GM12878 (cell line): Measurements from ENCODE around the gene EDEM2. TPM values are rescaled to one million over a fixed set of nuclear protein-coding genes. Genes with fewer than 3 reads are reported as not detected.

ENCODE experiments used
- ATAC-seq: fragments of 200-7000 bp; cut with Tn5 transposase; 3 replicates; pipeline ENCODE4 v1.9.1; 2020; ENCODE audit warnings: mild to moderate bottlenecking, moderate library complexity
- BruUV-seq: library from RNA; stranded (reverse); fragments of 400-500 nt; replicated peaks from 2 replicates; lab custom pipeline; 2021; lab: Mats Ljungman, UMichigan
- CTCF ChIA-PET: fragments of 300-600 bp; sonication (Branson Sonifier 250); formaldehyde crosslinking; extraction: SDS; loops from one replicate; lab custom pipeline; 2021; ENCODE audit warnings: inconsistent platforms; lab: Yijun Ruan, JAX
- POLR2A ChIA-PET: fragments of 350-600 bp; formaldehyde crosslinking; extraction: SDS; loops from one replicate; lab custom pipeline; 2021; ENCODE audit warnings: inconsistent platforms; lab: Charles Lee
- RAD21 ChIA-PET: fragments of 300-600 bp; sonication (Branson Sonifier 250); formaldehyde crosslinking; loops from one replicate; lab custom pipeline; 2023; ENCODE audit warnings: antibody characterized with exemption; ENCODE audit not compliant: unreplicated experiment; lab: Charles Lee
- SMC1A ChIA-PET: fragments of 300-600 bp; sonication (Branson Sonifier 250); formaldehyde crosslinking; loops from one replicate; lab custom pipeline; 2023; ENCODE audit not compliant: unreplicated experiment, uncharacterized antibody; lab: Charles Lee
- DNase-seq: peaks from one replicate; pipeline ENCODE4 v3.0.0-alpha.2; 2011; ENCODE audit warnings: low read depth, low spot score
- FAIRE-seq: peaks from 3 replicates; lab custom pipeline; 2011; peaks lifted over from hg19 to GRCh38; lab: Jason Lieb, UNC
- H2AFZ ChIP-seq: 2 replicates; pipeline ENCODE4 v1.6.0; 2011; ENCODE audit warnings: low read depth, low read length, control low read depth; ENCODE audit not compliant: control insufficient read depth
- H3K27ac ChIP-seq: 2 replicates; pipeline ENCODE4 v1.5.1; 2011; ENCODE audit warnings: control low read depth; ENCODE audit not compliant: control insufficient read depth, insufficient read depth
- H3K27me3 ChIP-seq, 2 experiments: replicated peaks in 1 of 2; 2 replicates each; pipeline versions ENCODE4 v1.6.0 to v1.6.1; 2011; ENCODE audit warnings: low read length in 1 of 2; ENCODE audit not compliant: control insufficient read depth in 2 of 2, insufficient read depth in 2 of 2
- H3K36me3 ChIP-seq, 2 experiments: 2 replicates each; pipeline ENCODE4 v1.5.1; 2011; ENCODE audit warnings: low read length in 1 of 2; ENCODE audit not compliant: control insufficient read depth in 2 of 2, insufficient read depth in 2 of 2
- H3K4me1 ChIP-seq: 2 replicates; pipeline ENCODE4 v1.6.1; 2011; ENCODE audit warnings: mild to moderate bottlenecking, low read length, moderate library complexity, mixed read lengths; ENCODE audit not compliant: control insufficient read depth, insufficient read depth
- H3K4me2 ChIP-seq: 2 replicates; pipeline ENCODE4 v1.6.0; 2011; ENCODE audit warnings: control low read depth; ENCODE audit not compliant: control insufficient read depth, insufficient read depth
- H3K4me3 ChIP-seq: fragments of 200-600 bp; sonication (generic); 2 replicates; pipeline ENCODE4 v1.5.1; 2016
- H3K79me2 ChIP-seq: 2 replicates; pipeline ENCODE4 v1.6.0; 2011; ENCODE audit warnings: low read length; ENCODE audit not compliant: control insufficient read depth, insufficient read depth
- H3K9ac ChIP-seq: 2 replicates; pipeline ENCODE4 v1.8.0; 2011; ENCODE audit warnings: low read length, control low read depth, mixed read lengths; ENCODE audit not compliant: control insufficient read depth, insufficient read depth
- H3K9me3 ChIP-seq: replicated peaks from 3 replicates; pipeline ENCODE4 v1.5.1; 2011; ENCODE audit warnings: mild to moderate bottlenecking, low read length; ENCODE audit not compliant: control insufficient read depth, insufficient read depth
- H4K20me1 ChIP-seq: 2 replicates; pipeline ENCODE4 v1.6.0; 2011; ENCODE audit not compliant: control insufficient read depth, insufficient read depth
- ATF7 ChIP-seq: fragments of 450-650 bp; IDR thresholded peaks from 2 replicates; pipeline ENCODE4 v1.6.1; 2016; ENCODE audit warnings: low read depth, mild to moderate bottlenecking
- BHLHE40 ChIP-seq, 2 experiments: fragments of 450-650 bp in 1 of 2; IDR thresholded peaks; 2 replicates each; pipeline ENCODE4 v1.6.1; 2011 to 2017; ENCODE audit warnings: low read depth in 2 of 2, borderline replicate concordance in 1 of 2, improper control_type of control experiment in 1 of 2, low read length in 1 of 2, mild to moderate bottlenecking in 1 of 2
- CREM ChIP-seq: IDR thresholded peaks from 2 replicates; pipeline ENCODE4 v1.6.1; 2014; ENCODE audit warnings: antibody characterized with exemption, low read depth
- EED ChIP-seq: sonication (generic); IDR thresholded peaks from 2 replicates; pipeline ENCODE4 v1.6.1; 2016; ENCODE audit warnings: antibody characterized with exemption, low read depth
- EP300 ChIP-seq, 2 experiments: fragments of 150-350 bp in 1 of 2; IDR thresholded peaks; 2 replicates each; pipeline ENCODE4 v1.6.1; 2011 to 2012; ENCODE audit warnings: low read depth in 2 of 2, low read length in 2 of 2, borderline replicate concordance in 1 of 2, improper control_type of control experiment in 1 of 2, inconsistent platforms in 1 of 2; ENCODE audit not compliant: control insufficient read depth in 1 of 2
- FOS ChIP-seq: IDR thresholded peaks from 3 replicates; pipeline ENCODE4 v1.6.1; 2011; ENCODE audit warnings: borderline replicate concordance; ENCODE audit not compliant: insufficient read length; ENCODE audit errors: extremely low read depth
- MEF2B ChIP-seq: fragments of 450-650 bp; IDR thresholded peaks from 2 replicates; pipeline ENCODE4 v1.6.1; 2018; ENCODE audit warnings: mild to moderate bottlenecking, moderate library complexity; ENCODE audit not compliant: partially characterized antibody, poor library complexity, severe bottlenecking
- MTA2 ChIP-seq: fragments of 450-650 bp; IDR thresholded peaks from 2 replicates; pipeline ENCODE4 v1.6.1; 2016; ENCODE audit warnings: low read depth, mild to moderate bottlenecking, moderate library complexity
- NFYA ChIP-seq: IDR thresholded peaks from 2 replicates; pipeline ENCODE4 v1.6.1; 2011; ENCODE audit warnings: low read depth, mild to moderate bottlenecking, low read length, improper control_type of control experiment, borderline replicate concordance
- NR2C1 ChIP-seq: fragments of 450-650 bp; IDR thresholded peaks from 2 replicates; pipeline ENCODE4 v1.6.1; 2017; ENCODE audit warnings: antibody characterized with exemption, mild to moderate bottlenecking, moderate library complexity
- TCF12 ChIP-seq: IDR thresholded peaks from 2 replicates; pipeline ENCODE4 v1.6.1; 2011; ENCODE audit warnings: low read depth, mild to moderate bottlenecking, low read length
- WGBS: methylation state at CpG from one replicate; pipeline ENCODE4 v1.1.6; 2016; ENCODE audit warnings: low lambda C conversion rate; ENCODE audit not compliant: insufficient replicate concordance, insufficient coverage; ENCODE audit errors: missing lambda C conversion rate; 5-methylcytosine and 5-hydroxymethylcytosine counted together
- in situ Hi-C: fragments of 300-500 bp; cut with MboI; formaldehyde crosslinking; loops from 9 replicates; pipeline ENCODE4 v1.14.3; 2018; ENCODE audit warnings: mixed read lengths
- intact Hi-C: fragments of 100-400 bp; cut with micrococcal nuclease; formaldehyde crosslinking; loops from one replicate; pipeline ENCODE4 v1.14.2; 2022; ENCODE audit not compliant: unreplicated experiment
- polyA plus RNA-seq, 11 experiments: library from polyadenylated mRNA; depleted of rRNA in 4 of 11; unstranded in 6 of 11; stranded (reverse) in 5 of 11; fragments of >200 nt; fragmentation: Nextera tagmentation in 4 of 11; fragmentation: Illumina TruSeq in 1 of 11; extraction: Ambion mirVana in 4 of 11; extraction: Trizol in 1 of 11; gene quantifications; 1 replicate in 1 of 11; 2 replicates in 10 of 11; pipeline versions ENCODE4 v1.2.1 to v1.2.3, GENCODE V29; 2011 to 2016; ENCODE audit warnings: inconsistent platforms in 2 of 11, missing spikeins in 2 of 11, low read depth in 1 of 11
- total RNA-seq, 4 experiments: library from RNA; depleted of rRNA in 3 of 4; stranded (reverse); fragments of >200 nt in 3 of 4; fragmentation: Illumina TruSeq in 1 of 4; extraction: Trizol in 1 of 4; gene quantifications; 2 replicates each; pipeline versions ENCODE4 v1.2.1 to v1.2.3, GENCODE V29; 2013 to 2021
- TF ChIP-seq, protein P1 (sequence below): fragments of 450-650 bp; formaldehyde crosslinking; IDR thresholded peaks from 2 replicates; pipeline ENCODE4 v1.5.0; 2022; ENCODE audit warnings: mild to moderate bottlenecking, missing genetic modification characterization
- TF ChIP-seq, protein P2 (sequence below): fragments of 450-650 bp; IDR thresholded peaks from 2 replicates; pipeline ENCODE4 v1.6.1; 2016; ENCODE audit warnings: mild to moderate bottlenecking

EDEM2 gene
- total and polyA plus RNA-seq, 10 of the 15 experiments (the other 5 are each of a cell fraction or from before 2014, with no cell fraction given), result 9.9 to 24.8 (median 14.8) TPM

DNA sequence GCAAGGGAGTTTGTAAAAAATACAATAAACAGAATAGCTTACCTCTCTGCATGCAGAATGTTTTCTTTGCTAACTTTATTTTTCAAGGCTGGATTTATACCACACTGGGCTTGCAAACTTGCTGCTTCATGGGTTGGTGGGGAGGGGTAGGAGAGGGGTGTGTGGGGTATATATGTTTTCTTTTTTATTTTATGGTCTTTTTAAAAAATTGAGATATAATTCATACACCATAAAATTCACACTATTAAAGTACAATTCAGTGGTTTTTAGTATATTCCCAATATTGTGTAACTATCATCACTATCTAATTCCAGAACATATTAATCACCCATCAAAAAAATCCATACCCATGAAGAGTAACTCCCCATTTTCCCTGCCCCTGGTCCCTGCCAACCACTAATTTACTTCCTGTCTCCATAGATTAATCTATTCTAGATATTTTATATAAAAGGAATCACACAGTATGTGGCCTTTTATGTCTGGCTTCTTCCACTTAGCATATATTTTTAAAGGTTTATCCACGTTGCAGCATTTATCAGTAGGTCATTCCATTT lies 40.2 kb downstream of the EDEM2 start:
- ATAC-seq, result no peak
- RAD21 ChIA-PET, result no interaction called here
- WGBS, result 90% methylated on average over 1 of the region's 1 CpG

More for the DNA sequence above, 40.2 kb downstream of the EDEM2 start:
- no peaks in the 10 kb centered on the region for H3K79me2 ChIP-seq
- no peak for TF ChIP-seq NFYA
- no peak for TF ChIP-seq MTA2
- TF ChIP-seq FOS, result no peak
- TF ChIP-seq MEF2B, result no peak
- TF ChIP-seq CREM, result no peak
- no peak for TF ChIP-seq NR2C1
- TF ChIP-seq ATF7, result no peak
- TF ChIP-seq, protein P1, sequence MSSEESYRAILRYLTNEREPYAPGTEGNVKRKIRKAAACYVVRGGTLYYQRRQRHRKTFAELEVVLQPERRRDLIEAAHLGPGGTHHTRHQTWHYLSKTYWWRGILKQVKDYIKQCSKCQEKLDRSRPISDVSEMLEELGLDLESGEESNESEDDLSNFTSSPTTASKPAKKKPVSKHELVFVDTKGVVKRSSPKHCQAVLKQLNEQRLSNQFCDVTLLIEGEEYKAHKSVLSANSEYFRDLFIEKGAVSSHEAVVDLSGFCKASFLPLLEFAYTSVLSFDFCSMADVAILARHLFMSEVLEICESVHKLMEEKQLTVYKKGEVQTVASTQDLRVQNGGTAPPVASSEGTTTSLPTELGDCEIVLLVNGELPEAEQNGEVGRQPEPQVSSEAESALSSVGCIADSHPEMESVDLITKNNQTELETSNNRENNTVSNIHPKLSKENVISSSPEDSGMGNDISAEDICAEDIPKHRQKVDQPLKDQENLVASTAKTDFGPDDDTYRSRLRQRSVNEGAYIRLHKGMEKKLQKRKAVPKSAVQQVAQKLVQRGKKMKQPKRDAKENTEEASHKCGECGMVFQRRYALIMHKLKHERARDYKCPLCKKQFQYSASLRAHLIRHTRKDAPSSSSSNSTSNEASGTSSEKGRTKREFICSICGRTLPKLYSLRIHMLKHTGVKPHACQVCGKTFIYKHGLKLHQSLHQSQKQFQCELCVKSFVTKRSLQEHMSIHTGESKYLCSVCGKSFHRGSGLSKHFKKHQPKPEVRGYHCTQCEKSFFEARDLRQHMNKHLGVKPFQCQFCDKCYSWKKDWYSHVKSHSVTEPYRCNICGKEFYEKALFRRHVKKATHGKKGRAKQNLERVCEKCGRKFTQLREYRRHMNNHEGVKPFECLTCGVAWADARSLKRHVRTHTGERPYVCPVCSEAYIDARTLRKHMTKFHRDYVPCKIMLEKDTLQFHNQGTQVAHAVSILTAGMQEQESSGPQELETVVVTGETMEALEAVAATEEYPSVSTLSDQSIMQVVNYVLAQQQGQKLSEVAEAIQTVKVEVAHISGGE, result no peak
- TF ChIP-seq EED, result no peak
- TF ChIP-seq BHLHE40 (IDR thresholded peaks at IDR 0.05; ENCODE audit: borderline replicate concordance in 1 of 2, low read depth in 2 of 2, low read length in 1 of 2), result no peak
- no peak for TF ChIP-seq TCF12
- TF ChIP-seq, protein P2, sequence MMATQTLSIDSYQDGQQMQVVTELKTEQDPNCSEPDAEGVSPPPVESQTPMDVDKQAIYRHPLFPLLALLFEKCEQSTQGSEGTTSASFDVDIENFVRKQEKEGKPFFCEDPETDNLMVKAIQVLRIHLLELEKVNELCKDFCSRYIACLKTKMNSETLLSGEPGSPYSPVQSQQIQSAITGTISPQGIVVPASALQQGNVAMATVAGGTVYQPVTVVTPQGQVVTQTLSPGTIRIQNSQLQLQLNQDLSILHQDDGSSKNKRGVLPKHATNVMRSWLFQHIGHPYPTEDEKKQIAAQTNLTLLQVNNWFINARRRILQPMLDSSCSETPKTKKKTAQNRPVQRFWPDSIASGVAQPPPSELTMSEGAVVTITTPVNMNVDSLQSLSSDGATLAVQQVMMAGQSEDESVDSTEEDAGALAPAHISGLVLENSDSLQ, result no peak
- no peak for TF ChIP-seq EP300 (IDR thresholded peaks at IDR 0.05; ENCODE audit: borderline replicate concordance in 1 of 2, control insufficient read depth in 1 of 2, low read depth in 2 of 2, low read length in 2 of 2)
- no peak overlapping the region for H3K9ac ChIP-seq
- POLR2A ChIA-PET, result no interaction called here
- SMC1A ChIA-PET, result no interaction called here
- CTCF ChIA-PET, result interaction anchor here (1.4 to 2.7 kb wide), 2 partner anchors 11 to 38 kb away, joined by 4 to 9 read pairs; no protein-coding TSS in a partner anchor
- intact Hi-C loops (no loop called here), in situ Hi-C loops (no loop called here)
- H3K4me2 ChIP-seq, result no peak overlapping the region
- no peak overlapping the region for H3K4me3 ChIP-seq
- H4K20me1 ChIP-seq, result no peaks in the 10 kb centered on the region
- H3K4me1 ChIP-seq, result no peaks in the 10 kb centered on the region
- no peak overlapping the region for H2AFZ ChIP-seq
- FAIRE-seq, result no peak
- no peaks in the 10 kb centered on the region for H3K9me3 ChIP-seq
- BruUV-seq, result no TSS peak
- DNase-seq, result no peak
- H3K27ac ChIP-seq, result no peak overlapping the region
- H3K27me3 ChIP-seq, result no peaks in the 10 kb centered on the region
- no peaks in the 10 kb centered on the region for H3K36me3 ChIP-seq
